ENCODE measurements around the gene RNU7-1.
A peak's percentile ranks its signal among the peaks of the same experiment; 100 is the strongest.

RNU7-1 gene

GRCh38 chr12:6963016-6963731 lies 19.6 kb downstream of the RNU7-1 start:
- no peak for DNase-seq (ENCODE audit: low read depth in 2 of 3, low spot score in 1 of 3)

GRCh38 chr12:6963791-6964413 lies 20.3 kb downstream of the RNU7-1 start:
- no peak for DNase-seq (ENCODE audit: low read depth in 2 of 3, low spot score in 1 of 3)

- no peak for DNase-seq (ENCODE audit: low read depth in 2 of 3, low spot score in 1 of 3)
These were observed 21.0 kb downstream of the RNU7-1 start for GRCh38 chr12:6964605-6965025.

GRCh38 chr12:6965026-6965661 lies 21.5 kb downstream of the RNU7-1 start:
- DNase-seq (ENCODE audit: low read depth in 2 of 3, low spot score in 1 of 3): peak; percentile 73 to 91 (median 84)

- no peak for DNase-seq (ENCODE audit: low read depth in 2 of 3, low spot score in 1 of 3)
These were observed 22.1 kb downstream of the RNU7-1 start for GRCh38 chr12:6965714-6966113.

- DNase-seq (ENCODE audit: low read depth in 2 of 3, low spot score in 1 of 3): no peak
These were observed 22.7 kb downstream of the RNU7-1 start for GRCh38 chr12:6966351-6966750.

- DNase-seq (ENCODE audit: low read depth in 2 of 3, low spot score in 1 of 3): no peak
These were observed 24.1 kb downstream of the RNU7-1 start for GRCh38 chr12:6967651-6968100.

GRCh38 chr12:6968426-6968825 lies 24.8 kb downstream of the RNU7-1 start:
- no peak for DNase-seq (ENCODE audit: low read depth in 2 of 3, low spot score in 1 of 3)

GRCh38 chr12:6970096-6970527 lies 26.5 kb downstream of the RNU7-1 start:
- DNase-seq (ENCODE audit: low read depth in 2 of 3, low spot score in 1 of 3): no peak

- no peak for DNase-seq (ENCODE audit: low read depth in 2 of 3, low spot score in 1 of 3)
These were observed 30.6 kb downstream of the RNU7-1 start for GRCh38 chr12:6974180-6974579.

- no peak for DNase-seq (ENCODE audit: low read depth in 2 of 3, low spot score in 1 of 3)
These were observed 31.8 kb downstream of the RNU7-1 start for GRCh38 chr12:6975297-6976032.

- no peak for DNase-seq (ENCODE audit: low read depth in 2 of 3, low spot score in 1 of 3)
These were observed 34.0 kb downstream of the RNU7-1 start for GRCh38 chr12:6977653-6978052.

- no peak for DNase-seq (ENCODE audit: low read depth in 2 of 3, low spot score in 1 of 3)
These were observed 34.6 kb downstream of the RNU7-1 start for GRCh38 chr12:6978188-6978587.

- DNase-seq (ENCODE audit: low read depth in 2 of 3, low spot score in 1 of 3): no peak
These were observed 35.0 kb downstream of the RNU7-1 start for GRCh38 chr12:6978611-6979011.

- DNase-seq (ENCODE audit: low read depth in 2 of 3, low spot score in 1 of 3): no peak
These were observed 35.4 kb downstream of the RNU7-1 start for GRCh38 chr12:6979021-6979420.

- no peak for DNase-seq (ENCODE audit: low read depth in 2 of 3, low spot score in 1 of 3)
These were observed 35.8 kb downstream of the RNU7-1 start for GRCh38 chr12:6979453-6979852.

- no peak for DNase-seq (ENCODE audit: low read depth in 2 of 3, low spot score in 1 of 3)
These were observed 36.5 kb downstream of the RNU7-1 start for GRCh38 chr12:6980075-6980474.

GRCh38 chr12:6980740-6981139 lies 37.1 kb downstream of the RNU7-1 start:
- DNase-seq (ENCODE audit: low read depth in 2 of 3, low spot score in 1 of 3): no peak

GRCh38 chr12:6981152-6982052 lies 37.8 kb downstream of the RNU7-1 start:
- DNase-seq (ENCODE audit: low read depth in 2 of 3, low spot score in 1 of 3): no peak

GRCh38 chr12:6982532-6982931 lies 38.9 kb downstream of the RNU7-1 start:
- DNase-seq (ENCODE audit: low read depth in 2 of 3, low spot score in 1 of 3): no peak

Measured in stimulated activated CD4-positive, alpha-beta T cell treated with anti-CD3 and anti-CD28 coated beads, Interleukin-12 subunit alpha, Interleukin-12 subunit beta, amount 100 ng/mL, for 48 hours (primary cell).